Prostate gland (tissue), 2 donors: Measurements from ENCODE around the gene MYO16. TPM values are rescaled to one million over a fixed set of nuclear protein-coding genes. Genes with fewer than 3 reads are reported as not detected.
A peak's percentile ranks its signal among the peaks of the same experiment; 100 is the strongest.

Experiments
- DNase-seq: peaks from one replicate; pipeline ENCODE4 v3.0.0-alpha.2; 2019; ENCODE audit warnings: low spot score
- H3K27ac ChIP-seq, 2 donors: fragments of 200-600 bp; sonication (generic); 2 replicates each; pipeline ENCODE4 v1.5.1; 2017 to 2019
- H3K27me3 ChIP-seq: fragments of 200-600 bp; sonication (generic); replicated peaks from 2 replicates; pipeline ENCODE4 v1.5.1; 2019; ENCODE audit not compliant: insufficient read depth
- H3K36me3 ChIP-seq, 2 donors: fragments of 200-600 bp; sonication (generic); 1 replicate in 1 of 2; 2 replicates in 1 of 2; pipeline versions ENCODE4 v1.5.1 to v1.8.1; 2017 to 2019
- H3K4me1 ChIP-seq: fragments of 200-600 bp; sonication (generic); replicated peaks from 2 replicates; pipeline ENCODE4 v1.5.1; 2019
- H3K4me3 ChIP-seq, 2 donors: fragments of 200-600 bp; sonication (generic); 2 replicates each; pipeline ENCODE4 v1.5.1; 2017 to 2019
- H3K9me3 ChIP-seq: fragments of 200-600 bp; sonication (generic); 2 replicates; pipeline ENCODE4 v1.5.1; 2017
- POLR2A ChIP-seq: fragments of 450-650 bp; IDR thresholded peaks from one replicate; pipeline ENCODE4 v1.6.1; 2016; ENCODE audit warnings: antibody characterized with exemption, mild to moderate bottlenecking
- POLR2AphosphoS5 ChIP-seq: sonication (generic); formaldehyde crosslinking; IDR thresholded peaks from one replicate; pipeline ENCODE4 v1.6.1; 2017; ENCODE audit warnings: antibody characterized with exemption
- WGBS: methylation state at CpG from one replicate; pipeline ENCODE4 v1.1.5; 2018; 5-methylcytosine and 5-hydroxymethylcytosine counted together
- intact Hi-C: fragments of 100-400 bp; cut with DNase I; formaldehyde crosslinking; loops from one replicate; pipeline ENCODE4 v1.14.2; 2022
- total RNA-seq, 2 donors: library from RNA; depleted of rRNA; stranded (reverse); fragments of >200 nt; gene quantifications; one replicate each; pipeline ENCODE4 v1.1.0, GENCODE V29; 2016
- TF ChIP-seq, protein P1 (sequence below), 4 experiments: fragments of 200-600 bp in 2 of 4; fragments of 450-650 bp in 2 of 4; sonication (generic) in 2 of 4; IDR thresholded peaks; 1 replicate in 3 of 4; 2 replicates in 1 of 4; pipeline ENCODE4 v1.5.1; 2016 to 2019; ENCODE audit warnings: antibody characterized with exemption in 4 of 4, mild to moderate bottlenecking in 2 of 4, moderate library complexity in 2 of 4

The MYO16 gene
- total RNA-seq, 2 donors from 2014 or later: 0.14 to 0.85 TPM

DNA sequence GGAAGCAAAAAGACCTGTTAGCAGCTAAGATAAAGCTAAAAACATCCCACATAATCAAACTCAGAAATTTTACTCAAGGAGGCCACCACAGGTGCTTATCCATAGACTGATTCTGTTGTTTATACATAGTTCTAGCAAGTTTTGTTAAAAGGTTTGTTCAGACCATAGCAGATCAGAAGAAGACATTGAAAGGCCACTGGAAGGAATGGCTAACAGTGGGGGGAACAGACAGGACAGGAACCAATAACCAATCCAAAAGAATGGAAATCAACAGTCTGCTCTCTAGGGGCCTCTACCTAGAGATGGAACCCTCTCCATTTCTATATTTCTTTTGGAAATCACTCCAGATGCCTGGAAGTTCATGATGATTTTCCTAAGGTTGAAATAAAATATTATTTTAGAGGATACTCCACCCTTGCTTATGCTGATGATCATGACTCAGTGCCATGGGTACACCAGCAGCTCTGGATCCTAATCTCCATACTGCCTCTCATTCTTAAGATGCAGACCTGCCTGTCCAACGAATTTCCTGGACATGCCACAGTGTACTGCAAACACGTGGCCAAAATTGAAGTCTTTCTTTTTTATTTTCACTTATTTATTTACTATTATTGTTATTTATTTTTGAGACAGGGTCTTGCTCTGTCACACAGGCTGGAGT, 260.0 kb downstream of the MYO16 start:
- H3K36me3 ChIP-seq: no peaks in the 10 kb centered on the region
- no peaks in the 10 kb centered on the region for H3K27me3 ChIP-seq
- TF ChIP-seq, protein P1, sequence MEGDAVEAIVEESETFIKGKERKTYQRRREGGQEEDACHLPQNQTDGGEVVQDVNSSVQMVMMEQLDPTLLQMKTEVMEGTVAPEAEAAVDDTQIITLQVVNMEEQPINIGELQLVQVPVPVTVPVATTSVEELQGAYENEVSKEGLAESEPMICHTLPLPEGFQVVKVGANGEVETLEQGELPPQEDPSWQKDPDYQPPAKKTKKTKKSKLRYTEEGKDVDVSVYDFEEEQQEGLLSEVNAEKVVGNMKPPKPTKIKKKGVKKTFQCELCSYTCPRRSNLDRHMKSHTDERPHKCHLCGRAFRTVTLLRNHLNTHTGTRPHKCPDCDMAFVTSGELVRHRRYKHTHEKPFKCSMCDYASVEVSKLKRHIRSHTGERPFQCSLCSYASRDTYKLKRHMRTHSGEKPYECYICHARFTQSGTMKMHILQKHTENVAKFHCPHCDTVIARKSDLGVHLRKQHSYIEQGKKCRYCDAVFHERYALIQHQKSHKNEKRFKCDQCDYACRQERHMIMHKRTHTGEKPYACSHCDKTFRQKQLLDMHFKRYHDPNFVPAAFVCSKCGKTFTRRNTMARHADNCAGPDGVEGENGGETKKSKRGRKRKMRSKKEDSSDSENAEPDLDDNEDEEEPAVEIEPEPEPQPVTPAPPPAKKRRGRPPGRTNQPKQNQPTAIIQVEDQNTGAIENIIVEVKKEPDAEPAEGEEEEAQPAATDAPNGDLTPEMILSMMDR (IDR thresholded peaks at IDR 0.05): no peak
- TF ChIP-seq POLR2A (no peak), POLR2AphosphoS5 (no peak)
- WGBS: 77% methylated on average over 2 of the region's 2 CpGs
- intact Hi-C loops: no loop called here
- H3K4me1 ChIP-seq: no peaks in the 10 kb centered on the region
- H3K4me3 ChIP-seq: no peak overlapping the region
- no peak overlapping the region for H3K27ac ChIP-seq
- DNase-seq: no peak
- no peaks in the 10 kb centered on the region for H3K9me3 ChIP-seq

- H3K9me3 ChIP-seq: no peaks in the 10 kb centered on the region
- 2% methylated on average over 5 of the region's 5 CpGs for WGBS
- H3K36me3 ChIP-seq: no peaks in the 10 kb centered on the region
- no peak overlapping the region for H3K27ac ChIP-seq
- no peak for DNase-seq
- no peaks in the 10 kb centered on the region for H3K27me3 ChIP-seq
- no peaks in the 10 kb centered on the region for H3K4me1 ChIP-seq
- TF ChIP-seq, protein P1 (IDR thresholded peaks at IDR 0.05): peak; percentile 20 to 61 (median 56)
- TF ChIP-seq POLR2AphosphoS5: no peak
- TF ChIP-seq POLR2A: no peak
- intact Hi-C loops: loop anchor here (5.0 kb wide), 1 partner anchor 573 kb away; no protein-coding TSS in a partner anchor
- no peak overlapping the region for H3K4me3 ChIP-seq
Observed at GRCh38 chr13:108895220-108895704, 265.9 kb downstream of the MYO16 start.

- DNase-seq: no peak
- no peak for TF ChIP-seq POLR2A
- TF ChIP-seq POLR2AphosphoS5: no peak
- TF ChIP-seq, protein P1 (IDR thresholded peaks at IDR 0.05): no peak
- no peaks in the 10 kb centered on the region for H3K9me3 ChIP-seq
- no peaks in the 10 kb centered on the region for H3K27me3 ChIP-seq
- intact Hi-C loops: loop anchor here (5.0 kb wide), 1 partner anchor 576 kb away; no protein-coding TSS in a partner anchor
- H3K27ac ChIP-seq: no peak overlapping the region
- H3K36me3 ChIP-seq: no peaks in the 10 kb centered on the region
- WGBS: 61% methylated on average over 8 of the region's 8 CpGs
- H3K4me3 ChIP-seq: no peak overlapping the region
- no peaks in the 10 kb centered on the region for H3K4me1 ChIP-seq
Observed at GRCh38 chr13:108897955-108898354, 268.5 kb downstream of the MYO16 start.

GRCh38 chr13:108902405-108903155, 273.2 kb downstream of the MYO16 start:
- H3K27ac ChIP-seq: no peak overlapping the region
- intact Hi-C loops: no loop called here
- no peaks in the 10 kb centered on the region for H3K36me3 ChIP-seq
- H3K27me3 ChIP-seq: no peaks in the 10 kb centered on the region
- WGBS: 60% methylated on average over 7 of the region's 7 CpGs
- H3K9me3 ChIP-seq: no peaks in the 10 kb centered on the region
- TF ChIP-seq, protein P1 (IDR thresholded peaks at IDR 0.05): no peak
- TF ChIP-seq POLR2A: no peak
- no peak for TF ChIP-seq POLR2AphosphoS5
- H3K4me1 ChIP-seq: no peaks in the 10 kb centered on the region
- H3K4me3 ChIP-seq: no peak overlapping the region
- no peak for DNase-seq
